H1 (cell line): ENCODE data around the gene SEMA3D. TPM values are rescaled to one million over a fixed set of nuclear protein-coding genes. Genes with fewer than 3 reads are reported as not detected.

ENCODE experiments used
- CTCF ChIA-PET: fragments of 300-600 bp; sonication (Branson Sonifier 250); formaldehyde crosslinking; loops from one replicate; lab custom pipeline; 2021; ENCODE audit not compliant: partially characterized antibody; lab: Charles Lee
- POLR2A ChIA-PET: fragments of 300-600 bp; sonication (Branson Sonifier 250); formaldehyde crosslinking; loops from one replicate; lab custom pipeline; 2021; ENCODE audit warnings: inconsistent platforms; ENCODE audit not compliant: partially characterized antibody; lab: Charles Lee
- DNase-seq, 2 experiments: peaks; one replicate each; pipeline versions ENCODE4 v3.0.0 to v3.0.0-alpha.2; 2010 to 2022; ENCODE audit warnings: low spot score in 2 of 2, low read depth in 1 of 2, mixed read lengths in 1 of 2
- FAIRE-seq: peaks from 2 replicates; lab custom pipeline; 2011; peaks lifted over from hg19 to GRCh38; lab: Jason Lieb, UNC
- H2AFZ ChIP-seq: 2 replicates; pipeline ENCODE4 v1.8.1; 2012; ENCODE audit warnings: low read length, inconsistent platforms
- H2AK5ac ChIP-seq: 2 replicates; pipeline ENCODE4 v1.6.1; 2013; ENCODE audit warnings: low read depth, low read length
- H2BK120ac ChIP-seq: replicated peaks from 2 replicates; pipeline ENCODE3; 2013; ENCODE audit warnings: low read depth, low read length, inconsistent platforms
- H2BK12ac ChIP-seq: 2 replicates; pipeline ENCODE4 v1.6.1; 2013; ENCODE audit warnings: low read depth, low read length
- H2BK15ac ChIP-seq: 2 replicates; pipeline ENCODE4 v1.6.1; 2013; ENCODE audit warnings: low read length
- H2BK20ac ChIP-seq: 2 replicates; pipeline ENCODE4 v1.6.1; 2013; ENCODE audit warnings: low read length
- H2BK5ac ChIP-seq: 2 replicates; pipeline ENCODE4 v1.6.1; 2013; ENCODE audit warnings: low read depth, low read length
- H3K14ac ChIP-seq: 2 replicates; pipeline ENCODE4 v1.6.1; 2013; ENCODE audit warnings: inconsistent platforms; ENCODE audit not compliant: insufficient read length
- H3K18ac ChIP-seq: 2 replicates; pipeline ENCODE4 v1.6.1; 2013; ENCODE audit warnings: low read length; ENCODE audit errors: extremely low read depth
- H3K23ac ChIP-seq: 2 replicates; pipeline ENCODE4 v1.6.1; 2013; ENCODE audit warnings: inconsistent platforms; ENCODE audit not compliant: insufficient read length
- H3K23me2 ChIP-seq: 2 replicates; pipeline ENCODE4 v1.6.1; 2013; ENCODE audit warnings: low read depth, low read length
- H3K27ac ChIP-seq: 2 replicates; pipeline ENCODE4 v1.6.1; 2011; ENCODE audit warnings: low read depth, low read length, inconsistent platforms
- H3K27me3 ChIP-seq, 4 experiments: replicated peaks in 1 of 4; 1 replicate in 1 of 4; 2 replicates in 3 of 4; pipeline versions ENCODE4 v1.6.1 to v1.8.1; 2011 to 2013; ENCODE audit warnings: low read length in 3 of 4, mild to moderate bottlenecking in 3 of 4, inconsistent platforms in 2 of 4, mixed read lengths in 2 of 4, moderate library complexity in 1 of 4; ENCODE audit not compliant: control insufficient read depth in 3 of 4, insufficient read depth in 3 of 4; ENCODE audit errors: extremely low read depth in 1 of 4
- H3K36me3 ChIP-seq, 4 experiments: 2 replicates each; pipeline versions ENCODE4 v1.6.1 to v1.8.1; 2011 to 2013; ENCODE audit warnings: mild to moderate bottlenecking in 4 of 4, low read length in 3 of 4, moderate library complexity in 2 of 4, control low read depth in 1 of 4, inconsistent platforms in 1 of 4; ENCODE audit not compliant: insufficient read depth in 4 of 4, control insufficient read depth in 2 of 4
- H3K4ac ChIP-seq: replicated peaks from 2 replicates; pipeline ENCODE3; 2013; ENCODE audit warnings: low read length, low read depth, mixed read lengths, inconsistent platforms; ENCODE audit not compliant: insufficient read length
- H3K4me1 ChIP-seq, 4 experiments: replicated peaks in 1 of 4; 1 replicate in 1 of 4; 2 replicates in 3 of 4; pipeline versions ENCODE4 v1.6.1 to v1.8.1; 2011 to 2013; ENCODE audit warnings: low read length in 3 of 4, inconsistent platforms in 2 of 4, mixed read lengths in 1 of 4; ENCODE audit not compliant: insufficient read depth in 4 of 4, control insufficient read depth in 3 of 4
- H3K4me2 ChIP-seq, 2 experiments: 2 replicates each; pipeline versions ENCODE4 v1.6.1 to v1.8.1; 2011 to 2013; ENCODE audit warnings: low read depth in 2 of 2, low read length in 2 of 2, control low read depth in 1 of 2, inconsistent platforms in 1 of 2, mild to moderate bottlenecking in 1 of 2; ENCODE audit not compliant: insufficient read depth in 1 of 2
- H3K4me3 ChIP-seq, 4 experiments: fragments of 200-600, 300-600 bp in 1 of 4; sonication (generic), shearing (Covaris generic), sonication (Bioruptor Twin) in 1 of 4; 2 replicates each; pipeline versions ENCODE4 v1.5.1 to v1.8.1; 2011 to 2016; ENCODE audit warnings: low read length in 4 of 4, low read depth in 3 of 4, control low read depth in 2 of 4, inconsistent platforms in 2 of 4, mild to moderate bottlenecking in 2 of 4, mixed read lengths in 1 of 4, moderate library complexity in 1 of 4; ENCODE audit not compliant: insufficient read depth in 2 of 4; ENCODE audit errors: extremely low read depth in 1 of 4
- H3K56ac ChIP-seq: replicated peaks from 2 replicates; pipeline ENCODE3; 2013; ENCODE audit warnings: low read depth, mild to moderate bottlenecking, mixed read lengths, low read length, inconsistent platforms; ENCODE audit not compliant: insufficient read length
- H3K79me1 ChIP-seq: 2 replicates; pipeline ENCODE4 v1.6.1; 2013; ENCODE audit warnings: low read depth, low read length, control low read depth
- H3K79me2 ChIP-seq, 2 experiments: 2 replicates each; pipeline versions ENCODE4 v1.6.1 to v1.8.1; 2012 to 2013; ENCODE audit warnings: low read length in 2 of 2, mild to moderate bottlenecking in 2 of 2, inconsistent platforms in 1 of 2; ENCODE audit not compliant: insufficient read depth in 2 of 2, control insufficient read depth in 1 of 2
- H3K9ac ChIP-seq, 4 experiments: replicated peaks in 1 of 4; 1 replicate in 1 of 4; 2 replicates in 3 of 4; pipeline versions ENCODE4 v1.6.1 to v1.8.1; 2011 to 2013; ENCODE audit warnings: low read depth in 3 of 4, low read length in 3 of 4, control low read depth in 2 of 4, mild to moderate bottlenecking in 2 of 4, moderate library complexity in 2 of 4, inconsistent platforms in 1 of 4; ENCODE audit errors: extremely low read depth in 1 of 4
- H3K9me3 ChIP-seq, 2 experiments: 2 replicates each; pipeline versions ENCODE4 v1.6.1 to v1.8.1; 2012 to 2013; ENCODE audit warnings: mild to moderate bottlenecking in 2 of 2, moderate library complexity in 2 of 2, control low read depth in 1 of 2, inconsistent platforms in 1 of 2, low read depth in 1 of 2, low read length in 1 of 2, mixed read lengths in 1 of 2; ENCODE audit not compliant: insufficient read depth in 2 of 2
- H4K20me1 ChIP-seq, 2 experiments: replicated peaks in 1 of 2; 2 replicates each; pipeline versions ENCODE3 to v1.8.1; 2011 to 2013; ENCODE audit warnings: inconsistent platforms in 2 of 2, low read length in 2 of 2, mild to moderate bottlenecking in 1 of 2; ENCODE audit not compliant: insufficient read depth in 2 of 2, control insufficient read depth in 1 of 2
- H4K5ac ChIP-seq: 2 replicates; pipeline ENCODE4 v1.6.1; 2013; ENCODE audit warnings: low read length, low read depth, mixed read lengths, inconsistent platforms; ENCODE audit not compliant: insufficient read length
- H4K8ac ChIP-seq: 2 replicates; pipeline ENCODE4 v1.8.0; 2013; ENCODE audit warnings: mild to moderate bottlenecking, moderate library complexity, low read length, inconsistent platforms; ENCODE audit not compliant: insufficient read depth; ENCODE audit errors: extremely low read depth
- H4K91ac ChIP-seq: replicated peaks from 2 replicates; pipeline ENCODE3; 2013; ENCODE audit warnings: low read length, mixed read lengths, inconsistent platforms; ENCODE audit not compliant: insufficient read length
- FOSL1 ChIP-seq: IDR thresholded peaks from 2 replicates; pipeline ENCODE4 v1.6.1; 2011; ENCODE audit warnings: mild to moderate bottlenecking, low read depth, low read length, moderate library complexity; ENCODE audit not compliant: insufficient read depth
- HDAC2 ChIP-seq, 2 experiments: fragments of 300-600 bp in 1 of 2; sonication (generic) in 1 of 2; IDR thresholded peaks; 2 replicates each; pipeline ENCODE4 v1.6.1; 2011 to 2012; ENCODE audit warnings: low read depth in 2 of 2, low read length in 2 of 2, mild to moderate bottlenecking in 2 of 2, moderate library complexity in 2 of 2, borderline replicate concordance in 1 of 2, inconsistent platforms in 1 of 2
- JUN ChIP-seq: IDR thresholded peaks from 2 replicates; pipeline ENCODE4 v1.6.1; 2011; ENCODE audit warnings: low read depth, mild to moderate bottlenecking, improper control_type of control experiment, low read length
- JUND ChIP-seq: IDR thresholded peaks from 2 replicates; pipeline ENCODE4 v1.6.1; 2011; ENCODE audit warnings: mild to moderate bottlenecking, improper control_type of control experiment, low read length
- KDM4A ChIP-seq: IDR thresholded peaks from one replicate; pipeline ENCODE4 v1.7.1; 2012; ENCODE audit warnings: low read depth, mild to moderate bottlenecking, moderate library complexity, low read length, inconsistent platforms; ENCODE audit not compliant: severe bottlenecking
- POLR2A ChIP-seq, 2 experiments: IDR thresholded peaks; 1 replicate in 1 of 2; 2 replicates in 1 of 2; pipeline ENCODE4 v1.6.1; 2011; ENCODE audit warnings: low read depth in 2 of 2, low read length in 2 of 2, mild to moderate bottlenecking in 2 of 2; ENCODE audit errors: control extremely low read depth in 1 of 2
- POLR2AphosphoS5 ChIP-seq: IDR thresholded peaks from 2 replicates; pipeline ENCODE4 v1.6.1; 2011; ENCODE audit warnings: low read depth, low read length
- RAD21 ChIP-seq, 2 experiments: IDR thresholded peaks in 1 of 2; conservative IDR thresholded peaks in 1 of 2; 2 replicates each; pipeline ENCODE4 v1.6.1; 2011; ENCODE audit warnings: low read depth in 2 of 2, low read length in 2 of 2, improper control_type of control experiment in 1 of 2, inconsistent platforms in 1 of 2, mild to moderate bottlenecking in 1 of 2, moderate library complexity in 1 of 2
- SP2 ChIP-seq: IDR thresholded peaks from 2 replicates; pipeline ENCODE4 v1.6.1; 2012; ENCODE audit warnings: mild to moderate bottlenecking, low read length, inconsistent platforms
- SUZ12 ChIP-seq: fragments of 200-600 bp; sonication (generic); IDR thresholded peaks from 2 replicates; pipeline ENCODE4 v1.6.1; 2012; ENCODE audit warnings: mild to moderate bottlenecking, inconsistent platforms, low read length, moderate library complexity, mixed read lengths
- USF2 ChIP-seq: IDR thresholded peaks from 2 replicates; pipeline ENCODE4 v1.6.1; 2011; ENCODE audit warnings: low read length, improper control_type of control experiment
- WGBS, 2 experiments: shearing (Covaris generic) in 1 of 2; methylation state at CpG; one replicate each; pipeline versions ENCODE4 v1.1.6 to v1.1.7; 2013 to 2015; ENCODE audit warnings: low lambda C conversion rate in 2 of 2, mixed read lengths in 2 of 2, inconsistent platforms in 1 of 2, low coverage in 1 of 2, missing lambda C conversion rate in 1 of 2; ENCODE audit not compliant: insufficient replicate concordance in 2 of 2, insufficient coverage in 1 of 2, insufficient read length in 1 of 2; ENCODE audit errors: extremely low coverage in 1 of 2, missing lambda C conversion rate in 1 of 2; 5-methylcytosine and 5-hydroxymethylcytosine counted together
- polyA plus RNA-seq, 7 experiments: library from polyadenylated mRNA; depleted of rRNA in 3 of 7; stranded (reverse) in 5 of 7; unstranded in 2 of 7; fragments of >200 nt in 5 of 7; fragments of 200-250 nt in 2 of 7; gene quantifications; 1 replicate in 5 of 7; 2 replicates in 1 of 7; 4 replicates in 1 of 7; pipeline versions ENCODE4 v1.2.1 to v1.2.3, GENCODE V29; 2011 to 2013; ENCODE audit warnings: missing spikeins in 2 of 7, mixed read lengths in 2 of 7
- total RNA-seq: library from RNA; stranded (reverse); fragmentation: NEBNext Ultra II Directional; extraction: Animal tissue kit (Norgen Biotek cat#: 25700); gene quantifications from 2 replicates; pipeline ENCODE4 v1.2.1, GENCODE V29; 2021

Gene SEMA3D
- total and polyA plus RNA-seq, 2 of the 8 experiments (the other 6 are each of a cell fraction or from before 2014, with no cell fraction given) = 1.6 to 3.5 TPM

GRCh38 chr7:85185424-85186082, 1.3 kb downstream of the SEMA3D start:
- peak in 1 of 2 experiments; percentile 71 for DNase-seq
- ChIA-PET CTCF (interaction anchor here (0.6 to 2.3 kb wide), 11 partner anchors 9 to 279 kb away, joined by 3 to 10 read pairs (median 4); no protein-coding TSS in a partner anchor), POLR2A (interaction anchor here (0.8 kb wide), 1 partner anchor 23 kb away, joined by 3 read pairs; no protein-coding TSS in a partner anchor)
- H3K27ac ChIP-seq = no peak overlapping the region
- H3K36me3 ChIP-seq = no peaks in the 10 kb centered on the region
- no peaks in the 10 kb centered on the region for H3K79me2 ChIP-seq
- no peak overlapping the region for H4K91ac ChIP-seq
- no peaks in the 10 kb centered on the region for H3K9me3 ChIP-seq
- H4K5ac ChIP-seq = no peak overlapping the region
- H2BK12ac ChIP-seq = no peak overlapping the region
- no peak for FAIRE-seq
- H2AK5ac ChIP-seq = no peak overlapping the region
- no peak overlapping the region for H2BK120ac ChIP-seq
- H3K56ac ChIP-seq = no peak overlapping the region
- H3K4me1 ChIP-seq = peaks cover 2 to 11% (median 5%) of the 10 kb centered on the region in 4 experiments; a peak in 6 of 7 replicates
- no peak overlapping the region for H2BK20ac ChIP-seq
- no peak overlapping the region for H2BK5ac ChIP-seq
- no peak overlapping the region for H4K8ac ChIP-seq
- no peak overlapping the region for H3K23ac ChIP-seq
- H3K4me3 ChIP-seq = peak overlapping the region; percentile 69 to 82 (median 78)
- H3K18ac ChIP-seq = 0 out of 2 replicates have a peak overlapping the region, but pooled peaks have one; percentile 40
- peaks cover 19% of the 10 kb centered on the region for H3K23me2 ChIP-seq
- H4K20me1 ChIP-seq = peaks cover 0 to 2% of the 10 kb centered on the region in 2 experiments
- peak overlapping the region; percentile 98 for H2AFZ ChIP-seq
- peak overlapping the region in 2 of 4 experiments; percentile 23 to 66; a peak in 3 of 7 replicates for H3K9ac ChIP-seq
- no peak overlapping the region for H2BK15ac ChIP-seq
- H3K14ac ChIP-seq = no peak overlapping the region
- peaks cover 3 to 34% (median 24%) of the 10 kb centered on the region in 4 experiments for H3K27me3 ChIP-seq
- H3K4me2 ChIP-seq = peak overlapping the region; percentile 95 to 99
- H3K4ac ChIP-seq = no peak overlapping the region
- no peaks in the 10 kb centered on the region for H3K79me1 ChIP-seq
- WGBS, 2 experiments = 2% methylated on average over 39 of the region's 39 CpGs; no CpG with 5 or more reads in 1 of the 2 experiments
- no peak for TF ChIP-seq JUND
- peak; percentile 19 to 43; a peak in 3 of 4 replicates for TF ChIP-seq RAD21 (IDR thresholded peaks at IDR 0.05 in 1 of 2, conservative IDR thresholded peaks at IDR 0.05 in 1 of 2; ENCODE audit: low read depth in 2 of 2, low read length in 2 of 2)
- no peak; the same call in 1 of the 2 replicates for TF ChIP-seq SUZ12
- no peak for TF ChIP-seq USF2
- TF ChIP-seq HDAC2 (IDR thresholded peaks at IDR 0.05; ENCODE audit: borderline replicate concordance in 1 of 2, low read depth in 2 of 2, low read length in 2 of 2) = no peak
- TF ChIP-seq KDM4A = no peak
- TF ChIP-seq JUN = no peak
- no peak for TF ChIP-seq FOSL1
- no peak for TF ChIP-seq SP2
- no peak for TF ChIP-seq POLR2A (IDR thresholded peaks at IDR 0.05; ENCODE audit: control extremely low read depth in 1 of 2, low read depth in 2 of 2, low read length in 2 of 2)
- TF ChIP-seq POLR2AphosphoS5 = no peak
